ENCODE results near the gene LAMB1. TPM values are rescaled to one million over a fixed set of nuclear protein-coding genes. Genes with fewer than 3 reads are reported as not detected.

Gene LAMB1
- polyA plus RNA-seq, 1 donor from 2014 or later = 7.6 TPM

DNA sequence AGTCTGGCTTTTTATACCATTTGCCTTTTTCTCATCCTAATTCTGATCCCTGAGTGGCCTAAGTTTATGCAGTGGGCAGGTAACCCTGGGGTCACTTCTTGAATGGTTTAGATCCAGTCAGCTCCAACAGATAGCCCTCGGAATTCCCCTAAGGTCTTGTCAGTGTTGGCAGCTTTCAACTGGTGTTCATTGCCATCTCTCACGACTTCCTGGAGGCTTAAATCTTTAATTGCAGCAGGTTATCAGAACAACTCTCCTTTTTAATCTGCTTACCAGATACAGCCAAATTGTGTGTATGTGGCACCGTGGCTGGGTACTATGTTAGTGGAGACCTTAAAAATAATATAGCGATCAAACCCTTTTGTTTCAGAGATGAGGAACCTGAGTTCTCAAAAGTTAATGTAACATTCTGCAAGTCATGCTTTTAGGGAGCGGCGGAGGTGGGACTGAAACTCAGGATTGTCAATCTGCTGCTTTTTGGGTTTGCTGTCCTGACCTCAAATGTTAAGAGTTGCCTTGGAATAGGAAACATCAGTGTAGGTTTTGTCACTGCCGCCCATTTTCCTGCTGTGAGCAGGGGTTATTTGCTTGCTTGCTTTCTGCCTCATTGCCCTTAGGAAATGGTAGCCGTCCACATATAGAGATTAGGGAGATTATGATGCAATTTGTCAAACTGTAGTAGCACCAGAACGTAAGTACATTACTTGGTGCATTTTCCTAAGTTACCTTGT lies 111.2 kb downstream of the LAMB1 start:
- TF ChIP-seq TAF1 (IDR thresholded peaks at IDR 0.05; ENCODE audit: low read depth) (no peak), EP300 (conservative IDR thresholded peaks at IDR 0.05; ENCODE audit: poor library complexity, severe bottlenecking) (no peak)
- H3K27ac ChIP-seq (ENCODE audit: low read length) = peak overlapping the region; percentile 89

DNA sequence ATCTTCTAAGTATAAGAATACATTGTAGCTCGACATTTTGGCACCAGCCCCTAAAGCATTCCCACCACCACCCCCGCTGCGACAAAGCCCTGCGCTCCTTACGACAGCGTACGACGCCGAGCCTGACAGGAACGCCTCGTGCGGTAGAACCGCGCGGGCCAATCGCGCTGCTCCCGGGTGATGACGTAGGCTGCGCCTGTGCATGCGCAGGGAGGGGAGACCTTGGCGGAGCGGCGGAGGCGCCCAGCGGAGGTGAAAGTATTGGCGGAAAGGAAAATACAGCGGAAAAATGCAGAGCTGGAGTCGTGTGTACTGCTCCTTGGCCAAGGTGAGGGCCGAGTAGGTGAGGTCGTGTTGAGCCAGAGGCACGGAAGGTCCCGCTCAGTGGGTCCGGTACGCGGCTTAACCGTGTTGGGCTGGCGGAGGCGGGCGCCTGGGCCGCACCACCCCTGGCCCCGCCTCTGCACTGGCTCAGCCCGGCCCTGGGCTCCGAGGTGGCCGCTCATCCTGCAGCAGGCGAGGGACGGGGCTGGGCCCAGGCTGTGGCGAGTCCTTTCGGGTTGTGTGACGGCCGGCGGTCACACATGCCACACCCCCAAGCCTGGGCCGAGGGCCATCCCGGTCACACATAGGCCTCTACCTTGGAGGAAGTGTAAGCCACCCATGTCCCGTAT lies 111.9 kb downstream of the LAMB1 start, which contains the start of gene DLD:
DLD (plus strand) TSS at position 222 of the 674 bp plus-strand sequence; CDS start at position 290, 68 bp downstream.
- Histone ChIP-seq H3K36me3 (ENCODE audit: insufficient read depth, low read length) (peaks cover 4% of the 10 kb centered on the region), H3K4me3 (ENCODE audit: low read length) (peak within 1 kb of the TSS; percentile 72), H3F3A (ENCODE audit: insufficient read depth, low read length, poor library complexity, severe bottlenecking) (no peaks in the 10 kb centered on the region), H3K79me2 (replicated peaks; ENCODE audit: insufficient read depth, low read length) (peaks cover 43% of the 10 kb centered on the region), H3K27me3 (ENCODE audit: insufficient read depth, low read depth, low read length) (no peaks in the 10 kb centered on the region), H3K27ac (ENCODE audit: low read length) (peak within 1 kb of the TSS; percentile 89), H3K9ac (ENCODE audit: low read length) (peak within 1 kb of the TSS; percentile 90), H2AFZ (ENCODE audit: low read depth, low read length) (peak within 1 kb of the TSS; percentile 78), H3K4me2 (ENCODE audit: low read length) (peak within 1 kb of the TSS; percentile 95), H3K9me2 (ENCODE audit: insufficient read depth, low read length) (no peaks in the 10 kb centered on the region), H4K20me1 (ENCODE audit: insufficient read depth) (no peaks in the 10 kb centered on the region), H3K9me3 (ENCODE audit: low read length) (no peaks in the 10 kb centered on the region)
- TF ChIP-seq RAD21 (conservative IDR thresholded peaks at IDR 0.05) = peak; percentile 37
- TF ChIP-seq, protein P1, sequence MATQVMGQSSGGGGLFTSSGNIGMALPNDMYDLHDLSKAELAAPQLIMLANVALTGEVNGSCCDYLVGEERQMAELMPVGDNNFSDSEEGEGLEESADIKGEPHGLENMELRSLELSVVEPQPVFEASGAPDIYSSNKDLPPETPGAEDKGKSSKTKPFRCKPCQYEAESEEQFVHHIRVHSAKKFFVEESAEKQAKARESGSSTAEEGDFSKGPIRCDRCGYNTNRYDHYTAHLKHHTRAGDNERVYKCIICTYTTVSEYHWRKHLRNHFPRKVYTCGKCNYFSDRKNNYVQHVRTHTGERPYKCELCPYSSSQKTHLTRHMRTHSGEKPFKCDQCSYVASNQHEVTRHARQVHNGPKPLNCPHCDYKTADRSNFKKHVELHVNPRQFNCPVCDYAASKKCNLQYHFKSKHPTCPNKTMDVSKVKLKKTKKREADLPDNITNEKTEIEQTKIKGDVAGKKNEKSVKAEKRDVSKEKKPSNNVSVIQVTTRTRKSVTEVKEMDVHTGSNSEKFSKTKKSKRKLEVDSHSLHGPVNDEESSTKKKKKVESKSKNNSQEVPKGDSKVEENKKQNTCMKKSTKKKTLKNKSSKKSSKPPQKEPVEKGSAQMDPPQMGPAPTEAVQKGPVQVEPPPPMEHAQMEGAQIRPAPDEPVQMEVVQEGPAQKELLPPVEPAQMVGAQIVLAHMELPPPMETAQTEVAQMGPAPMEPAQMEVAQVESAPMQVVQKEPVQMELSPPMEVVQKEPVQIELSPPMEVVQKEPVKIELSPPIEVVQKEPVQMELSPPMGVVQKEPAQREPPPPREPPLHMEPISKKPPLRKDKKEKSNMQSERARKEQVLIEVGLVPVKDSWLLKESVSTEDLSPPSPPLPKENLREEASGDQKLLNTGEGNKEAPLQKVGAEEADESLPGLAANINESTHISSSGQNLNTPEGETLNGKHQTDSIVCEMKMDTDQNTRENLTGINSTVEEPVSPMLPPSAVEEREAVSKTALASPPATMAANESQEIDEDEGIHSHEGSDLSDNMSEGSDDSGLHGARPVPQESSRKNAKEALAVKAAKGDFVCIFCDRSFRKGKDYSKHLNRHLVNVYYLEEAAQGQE (IDR thresholded peaks at IDR 0.05; ENCODE audit: borderline replicate concordance) = peak; percentile 74
- TF ChIP-seq EP300 (conservative IDR thresholded peaks at IDR 0.05; ENCODE audit: poor library complexity, severe bottlenecking) = peak; percentile 69
- TF ChIP-seq, protein P2, sequence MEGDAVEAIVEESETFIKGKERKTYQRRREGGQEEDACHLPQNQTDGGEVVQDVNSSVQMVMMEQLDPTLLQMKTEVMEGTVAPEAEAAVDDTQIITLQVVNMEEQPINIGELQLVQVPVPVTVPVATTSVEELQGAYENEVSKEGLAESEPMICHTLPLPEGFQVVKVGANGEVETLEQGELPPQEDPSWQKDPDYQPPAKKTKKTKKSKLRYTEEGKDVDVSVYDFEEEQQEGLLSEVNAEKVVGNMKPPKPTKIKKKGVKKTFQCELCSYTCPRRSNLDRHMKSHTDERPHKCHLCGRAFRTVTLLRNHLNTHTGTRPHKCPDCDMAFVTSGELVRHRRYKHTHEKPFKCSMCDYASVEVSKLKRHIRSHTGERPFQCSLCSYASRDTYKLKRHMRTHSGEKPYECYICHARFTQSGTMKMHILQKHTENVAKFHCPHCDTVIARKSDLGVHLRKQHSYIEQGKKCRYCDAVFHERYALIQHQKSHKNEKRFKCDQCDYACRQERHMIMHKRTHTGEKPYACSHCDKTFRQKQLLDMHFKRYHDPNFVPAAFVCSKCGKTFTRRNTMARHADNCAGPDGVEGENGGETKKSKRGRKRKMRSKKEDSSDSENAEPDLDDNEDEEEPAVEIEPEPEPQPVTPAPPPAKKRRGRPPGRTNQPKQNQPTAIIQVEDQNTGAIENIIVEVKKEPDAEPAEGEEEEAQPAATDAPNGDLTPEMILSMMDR (IDR thresholded peaks at IDR 0.05; ENCODE audit: poor library complexity, severe bottlenecking) = no peak
- TF ChIP-seq EZH2 (IDR thresholded peaks at IDR 0.05; ENCODE audit: borderline replicate concordance, insufficient read depth, low read length, poor library complexity, severe bottlenecking) = no peak
- peak; percentile 98 for TF ChIP-seq POLR2AphosphoS5 (IDR thresholded peaks at IDR 0.05)
- peak; percentile 75 for TF ChIP-seq MXI1 (conservative IDR thresholded peaks at IDR 0.05; ENCODE audit: poor library complexity, severe bottlenecking)
- TF ChIP-seq TAF1 (IDR thresholded peaks at IDR 0.05; ENCODE audit: low read depth) = peak; percentile 52

More for the DNA sequence above, 111.2 kb downstream of the LAMB1 start:
- Histone ChIP-seq H3F3A (ENCODE audit: insufficient read depth, low read length, poor library complexity, severe bottlenecking) (no peaks in the 10 kb centered on the region), H3K4me2 (ENCODE audit: low read length) (peak overlapping the region; percentile 95), H3K9me2 (ENCODE audit: insufficient read depth, low read length) (no peaks in the 10 kb centered on the region), H3K79me2 (replicated peaks; ENCODE audit: insufficient read depth, low read length) (peaks cover 43% of the 10 kb centered on the region), H2AFZ (ENCODE audit: low read depth, low read length) (peak overlapping the region; percentile 78), H3K4me3 (ENCODE audit: low read length) (peak overlapping the region; percentile 72), H3K27me3 (ENCODE audit: insufficient read depth, low read depth, low read length) (no peaks in the 10 kb centered on the region), H4K20me1 (ENCODE audit: insufficient read depth) (no peaks in the 10 kb centered on the region), H3K9me3 (ENCODE audit: low read length) (no peaks in the 10 kb centered on the region), H3K9ac (ENCODE audit: low read length) (peak overlapping the region; percentile 90), H3K36me3 (ENCODE audit: insufficient read depth, low read length) (peaks cover 4% of the 10 kb centered on the region)

All from neural cell (in vitro differentiated cells).